ENCODE results near the gene STK38. TPM values are rescaled to one million over a fixed set of nuclear protein-coding genes. Genes with fewer than 3 reads are reported as not detected.

Gene STK38
- total and polyA plus RNA-seq, 2 donors (not counting 1 experiment from before 2014, with no cell fraction given), result 26.1 to 67.4 TPM

DNA sequence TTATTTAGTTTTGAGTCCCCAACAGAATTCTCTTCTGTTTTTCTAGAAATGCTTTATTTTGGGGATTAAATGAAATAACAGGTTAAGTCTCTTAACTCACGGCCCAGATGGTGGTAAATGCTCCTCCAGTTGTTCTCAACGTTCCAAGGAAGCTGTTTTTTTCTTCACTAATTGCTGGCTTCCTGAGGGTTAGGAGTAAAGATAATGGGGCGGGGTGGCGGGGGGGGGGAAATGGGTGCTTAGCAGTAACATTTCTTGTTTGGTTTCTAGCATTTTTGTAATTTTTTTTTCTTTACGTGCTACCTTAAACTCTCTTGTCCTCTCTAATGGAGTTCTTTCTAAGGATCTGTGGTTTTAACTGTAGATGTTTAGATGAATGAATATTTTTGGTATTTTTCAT is 49.1 kb upstream of the STK38 start:
- Histone ChIP-seq H3K79me2 (ENCODE audit: control insufficient read depth, insufficient read depth, low read length) (peaks cover 83% of the 10 kb centered on the region), H3K27me3 (replicated peaks in 1 of 4; ENCODE audit: control extremely low read depth in 1 of 4, control insufficient read depth in 3 of 4, insufficient read depth in 4 of 4, low read length in 3 of 4) (no peaks in the 10 kb centered on the region), H2AFZ (ENCODE audit: insufficient read depth, low read depth, low read length, poor library complexity, severe bottlenecking) (no peak overlapping the region), H3K36me3 (replicated peaks in 1 of 2; ENCODE audit: control extremely low read depth in 1 of 2, control insufficient read depth in 1 of 2, extremely low read depth in 1 of 2, insufficient read depth in 2 of 2, low read length in 1 of 2) (peaks cover 13 to 48% of the 10 kb centered on the region in 2 experiments), H3K9me3 (ENCODE audit: control extremely low read depth in 1 of 3, control insufficient read depth in 2 of 3, insufficient read depth in 1 of 3, low read length in 2 of 3) (no peaks in the 10 kb centered on the region), H3K4me1 (ENCODE audit: control insufficient read depth in 2 of 2, insufficient read depth in 2 of 2, low read length in 2 of 2) (peaks cover 55 to 67% of the 10 kb centered on the region in 2 donors), H3K9ac (ENCODE audit: low read length) (peak overlapping the region; percentile 94), H3K4me2 (replicated peaks; ENCODE audit: low read depth, low read length, poor library complexity, severe bottlenecking) (peak overlapping the region; percentile 79), H3K4me3 (ENCODE audit: control extremely low read depth in 1 of 5, extremely low read depth in 1 of 5, insufficient read depth in 1 of 5, low read depth in 2 of 5, low read length in 4 of 5) (peak overlapping the region; percentile 91 to 100 (median 97)), H3K27ac (ENCODE audit: low read length in 2 of 2) (peak overlapping the region in 1 of 2 donors; percentile 93), H4K20me1 (ENCODE audit: control insufficient read depth, insufficient read depth, low read length, poor library complexity, severe bottlenecking) (peaks cover 65% of the 10 kb centered on the region)
- H3K27ac Mint-ChIP-seq, result peak overlapping the region; percentile 54
- H3K27me3 Mint-ChIP-seq, result no peaks in the 10 kb centered on the region
- no peak for TF ChIP-seq EZH2 (IDR thresholded peaks at IDR 0.05; ENCODE audit: borderline replicate concordance, insufficient read depth, low read depth, low read length, poor library complexity, severe bottlenecking)
- TF ChIP-seq, protein P1, sequence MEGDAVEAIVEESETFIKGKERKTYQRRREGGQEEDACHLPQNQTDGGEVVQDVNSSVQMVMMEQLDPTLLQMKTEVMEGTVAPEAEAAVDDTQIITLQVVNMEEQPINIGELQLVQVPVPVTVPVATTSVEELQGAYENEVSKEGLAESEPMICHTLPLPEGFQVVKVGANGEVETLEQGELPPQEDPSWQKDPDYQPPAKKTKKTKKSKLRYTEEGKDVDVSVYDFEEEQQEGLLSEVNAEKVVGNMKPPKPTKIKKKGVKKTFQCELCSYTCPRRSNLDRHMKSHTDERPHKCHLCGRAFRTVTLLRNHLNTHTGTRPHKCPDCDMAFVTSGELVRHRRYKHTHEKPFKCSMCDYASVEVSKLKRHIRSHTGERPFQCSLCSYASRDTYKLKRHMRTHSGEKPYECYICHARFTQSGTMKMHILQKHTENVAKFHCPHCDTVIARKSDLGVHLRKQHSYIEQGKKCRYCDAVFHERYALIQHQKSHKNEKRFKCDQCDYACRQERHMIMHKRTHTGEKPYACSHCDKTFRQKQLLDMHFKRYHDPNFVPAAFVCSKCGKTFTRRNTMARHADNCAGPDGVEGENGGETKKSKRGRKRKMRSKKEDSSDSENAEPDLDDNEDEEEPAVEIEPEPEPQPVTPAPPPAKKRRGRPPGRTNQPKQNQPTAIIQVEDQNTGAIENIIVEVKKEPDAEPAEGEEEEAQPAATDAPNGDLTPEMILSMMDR (IDR thresholded peaks at IDR 0.05), result no peak
- H3K4me3 Mint-ChIP-seq, result peak overlapping the region; percentile 90
- DNase-seq (no peak), ATAC-seq (ENCODE audit: low read depth) (no peak)
- no CpG with 5 or more reads among the region's 5 CpGs for WGBS (ENCODE audit: insufficient coverage)
- POLR2A ChIA-PET, result interaction anchor here (0.6 kb wide), 3 partner anchors 88 to 100 kb away, joined by 3 to 4 read pairs (median 3); no protein-coding TSS in a partner anchor
- H3K9me3 Mint-ChIP-seq (ENCODE audit: insufficient read depth), result no peaks in the 10 kb centered on the region
- peaks cover 59% of the 10 kb centered on the region for H3K4me1 Mint-ChIP-seq
- intact Hi-C loops (cut with micrococcal nuclease), result loop anchor here (10.0 kb wide), 3 partner anchors 278 to 578 kb away; partner anchors contain the start of genes FGD2, PIM1 and PPIL1
- CTCF ChIA-PET, result interaction anchor here (0.7 to 1.3 kb wide), 5 partner anchors 19 to 422 kb away, joined by 3 to 13 read pairs (median 4); no protein-coding TSS in a partner anchor

All from B cell (primary cell).